HUES64 (cell line): ENCODE results near the gene DNASE1.
A peak's percentile ranks its signal among the peaks of the same experiment; 100 is the strongest.

Experiments used
- H3K27ac ChIP-seq: 2 replicates; pipeline ENCODE4 v1.7.0; 2013; ENCODE audit warnings: low read depth, low read length, inconsistent platforms
- H3K27me3 ChIP-seq: 2 replicates; pipeline ENCODE4 v1.6.1; 2013; ENCODE audit warnings: mild to moderate bottlenecking, low read length; ENCODE audit not compliant: insufficient read depth
- H3K36me3 ChIP-seq: 2 replicates; pipeline ENCODE4 v1.6.1; 2013; ENCODE audit warnings: mild to moderate bottlenecking, low read length; ENCODE audit not compliant: insufficient read depth
- H3K4me1 ChIP-seq: 2 replicates; pipeline ENCODE4 v1.6.1; 2013; ENCODE audit warnings: mild to moderate bottlenecking, low read length, moderate library complexity; ENCODE audit not compliant: insufficient read depth
- H3K4me3 ChIP-seq: 2 replicates; pipeline ENCODE4 v1.5.1; 2013; ENCODE audit warnings: mild to moderate bottlenecking, low read length, moderate library complexity
- H3K9ac ChIP-seq: 2 replicates; pipeline ENCODE4 v1.6.1; 2013; ENCODE audit warnings: mild to moderate bottlenecking, low read depth, low read length
- H3K9me3 ChIP-seq: 2 replicates; pipeline ENCODE4 v1.6.1; 2013; ENCODE audit warnings: low read depth, low read length; ENCODE audit not compliant: insufficient read depth
- WGBS: fragments of 150-250, 120-280 bp; methylation state at CpG from one replicate; pipeline ENCODE4 v1.1.7; 2013; ENCODE audit warnings: missing lambda C conversion rate; 5-methylcytosine and 5-hydroxymethylcytosine counted together

Gene DNASE1

DNA sequence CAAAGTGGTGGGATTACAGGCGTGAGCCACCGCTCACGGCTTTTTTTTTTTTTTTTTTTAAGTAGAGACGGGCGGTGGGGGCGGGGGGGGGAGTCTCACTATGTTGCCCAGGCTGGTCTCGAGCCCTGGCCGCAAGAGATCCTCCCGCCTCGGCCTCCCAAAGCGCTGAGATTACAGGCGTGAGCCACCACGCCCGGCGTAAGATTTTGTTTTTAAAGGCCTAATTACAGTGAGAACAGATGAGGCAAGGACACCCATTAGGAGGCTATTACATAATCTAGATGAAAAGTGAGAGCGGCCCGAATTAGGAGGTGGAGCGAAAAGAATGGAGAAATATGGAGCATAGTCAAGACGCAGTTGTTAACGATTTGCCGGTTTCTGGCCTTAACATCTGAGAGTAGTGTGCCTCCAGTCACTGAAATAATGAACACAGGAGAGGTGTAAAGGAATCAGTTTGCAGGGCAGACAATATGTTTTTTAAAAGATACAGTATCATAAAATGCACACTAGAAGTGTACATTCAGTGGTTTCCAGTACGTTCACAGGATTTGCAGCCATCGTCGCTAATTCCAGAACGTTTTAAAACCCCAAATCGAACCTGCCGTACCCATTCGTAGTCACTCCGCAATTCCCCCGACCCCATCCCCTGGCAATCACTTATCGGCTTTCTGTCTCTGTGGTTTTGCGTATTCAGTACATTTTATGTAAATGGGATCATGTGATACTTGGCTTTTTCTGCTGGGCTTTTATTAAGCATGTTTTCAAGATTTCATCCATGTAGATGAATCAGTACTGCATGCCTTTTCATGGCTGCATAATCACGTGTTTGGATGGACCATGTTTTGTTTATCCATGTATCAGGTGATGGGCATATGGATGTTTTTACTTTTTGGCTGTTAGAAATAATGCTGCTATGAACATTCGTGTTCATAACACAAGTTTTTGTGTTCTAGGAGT lies 41.7 kb upstream of the DNASE1 start:
- Histone ChIP-seq H3K27me3 (no peaks in the 10 kb centered on the region), H3K9ac (0 out of 2 replicates have a peak overlapping the region, but pooled peaks have one; percentile 85), H3K4me1 (peaks cover 9% of the 10 kb centered on the region; the same call in 1 of the 2 replicates), H3K9me3 (no peaks in the 10 kb centered on the region), H3K36me3 (peaks cover 10% of the 10 kb centered on the region), H3K27ac (no peak overlapping the region), H3K4me3 (peak overlapping the region; percentile 100)
- 80% methylated on average over 34 of the region's 34 CpGs for WGBS

- H3K9ac ChIP-seq, result no peak overlapping the region
- H3K4me1 ChIP-seq, result no peaks in the 10 kb centered on the region
- H3K9me3 ChIP-seq, result no peaks in the 10 kb centered on the region
- no peak overlapping the region for H3K27ac ChIP-seq
- no peaks in the 10 kb centered on the region for H3K27me3 ChIP-seq
- WGBS, result 94% methylated on average over 3 of the region's 3 CpGs
- 0 out of 2 replicates have a peak, but pooled peaks cover 3% of the 10 kb centered on the region for H3K36me3 ChIP-seq
- H3K4me3 ChIP-seq, result no peak overlapping the region
Observed at GRCh38 chr16:3618769-3619141, 35.7 kb upstream of the DNASE1 start.

DNA sequence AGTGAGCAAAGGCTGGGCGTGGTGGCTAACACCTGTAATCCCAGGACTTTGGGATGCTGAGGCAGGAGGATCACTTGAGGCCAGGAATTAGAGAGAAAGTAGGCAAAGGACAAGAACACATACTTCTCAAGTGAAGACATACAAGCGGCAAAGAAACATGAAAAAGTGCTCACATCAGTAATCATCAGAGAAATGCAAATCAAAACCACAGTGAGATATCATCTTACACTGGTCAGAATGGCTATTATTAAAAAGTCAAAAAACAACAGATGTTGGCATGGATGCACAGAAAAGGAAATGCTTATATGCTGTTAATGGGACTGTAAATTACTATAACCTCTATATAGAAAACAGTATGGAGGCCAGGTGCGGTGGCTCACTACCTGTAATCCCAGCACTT lies 30.8 kb upstream of the DNASE1 start:
- H3K9ac ChIP-seq, result no peak overlapping the region
- H3K4me1 ChIP-seq, result peaks cover 7% of the 10 kb centered on the region
- no peaks in the 10 kb centered on the region for H3K36me3 ChIP-seq
- H3K4me3 ChIP-seq, result no peak overlapping the region
- no peak overlapping the region for H3K27ac ChIP-seq
- H3K9me3 ChIP-seq, result no peaks in the 10 kb centered on the region
- whole genome bisulfite sequencing, result 93% methylated on average over 3 of the region's 3 CpGs
- H3K27me3 ChIP-seq, result no peaks in the 10 kb centered on the region

- Histone ChIP-seq H3K9ac (no peak overlapping the region), H3K9me3 (no peaks in the 10 kb centered on the region), H3K27ac (no peak overlapping the region)
Observed at GRCh38 chr16:3625331-3625730, 29.2 kb upstream of the DNASE1 start.

DNA sequence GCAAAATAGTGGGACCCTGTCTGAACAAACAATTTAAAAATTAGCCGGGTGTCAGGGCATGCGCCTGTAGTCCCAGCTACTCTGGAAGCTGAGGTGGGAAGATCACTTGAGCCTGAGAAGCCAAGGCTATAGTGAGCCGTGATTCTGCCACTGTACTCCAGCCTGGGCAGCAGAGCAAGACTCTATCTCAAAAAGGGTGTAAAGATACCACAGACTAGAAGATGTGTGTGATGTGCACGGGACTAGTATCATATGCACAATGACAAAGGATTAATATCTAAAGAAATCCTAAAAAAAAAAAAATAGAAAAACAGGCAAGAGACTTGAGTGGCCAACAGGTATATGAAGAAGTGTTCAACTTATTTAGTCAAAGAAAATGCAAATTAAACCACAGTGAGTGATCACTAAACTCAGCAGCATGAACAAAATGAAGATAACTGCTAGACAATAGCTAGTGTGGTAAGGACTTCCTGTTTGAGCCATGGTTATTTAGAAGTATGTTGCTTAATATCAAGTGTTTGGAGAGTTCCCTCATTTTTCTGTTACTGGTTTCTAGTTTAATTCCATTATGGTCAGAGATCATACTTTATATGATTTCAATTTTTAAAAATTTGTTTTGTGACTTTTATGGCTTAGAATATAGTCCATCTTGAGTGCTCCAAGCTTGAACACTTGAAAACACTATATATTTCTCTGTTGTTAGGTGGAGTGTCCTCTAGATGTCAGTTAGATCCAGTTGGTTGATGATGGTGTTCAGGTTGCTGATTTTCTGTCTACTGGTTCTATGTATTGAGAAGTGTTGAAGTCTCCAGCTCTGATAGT lies 28.4 kb upstream of the DNASE1 start:
- H3K27ac ChIP-seq, result no peak overlapping the region
- H3K27me3 ChIP-seq, result no peaks in the 10 kb centered on the region
- H3K4me1 ChIP-seq, result peaks cover 7% of the 10 kb centered on the region
- no peaks in the 10 kb centered on the region for H3K9me3 ChIP-seq
- no peak overlapping the region for H3K9ac ChIP-seq
- no peaks in the 10 kb centered on the region for H3K36me3 ChIP-seq
- 92% methylated on average over 3 of the region's 4 CpGs for WGBS
- no peak overlapping the region for H3K4me3 ChIP-seq

More at GRCh38 chr16:3625331-3625730, 29.2 kb upstream of the DNASE1 start:
- peaks cover 7% of the 10 kb centered on the region for H3K4me1 ChIP-seq
- H3K27me3 ChIP-seq, result no peaks in the 10 kb centered on the region
- 95% methylated on average over 5 of the region's 5 CpGs for WGBS
- no peaks in the 10 kb centered on the region for H3K36me3 ChIP-seq
- no peak overlapping the region for H3K4me3 ChIP-seq

DNA sequence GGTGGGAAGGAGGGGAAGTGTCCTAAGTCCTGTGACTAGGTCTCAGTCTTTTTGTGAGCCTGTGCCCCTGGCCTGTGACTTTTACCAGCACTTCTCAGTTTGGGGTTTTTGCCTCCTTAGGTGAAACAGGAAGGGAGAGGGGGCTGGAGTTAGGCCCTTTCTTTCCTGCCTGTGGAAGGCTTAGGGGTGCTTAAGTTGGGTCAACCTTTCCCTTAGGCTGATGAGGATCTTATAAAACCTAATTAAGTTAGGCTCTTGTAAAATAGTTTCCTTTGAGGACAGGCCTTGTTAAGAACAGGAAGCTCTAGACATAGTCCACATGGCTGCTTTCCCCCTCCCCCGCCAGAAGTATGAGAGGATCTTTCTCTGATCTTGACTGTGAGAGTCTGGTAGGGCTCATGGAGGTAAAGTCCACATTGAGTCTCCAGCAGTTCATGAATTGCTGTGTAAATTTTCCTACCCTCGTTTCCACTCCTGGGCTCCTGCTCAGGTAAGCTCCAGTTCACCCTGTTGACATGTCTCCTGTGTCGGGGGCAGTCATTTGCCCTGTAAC lies 17.0 kb upstream of the DNASE1 start:
- H3K27me3 ChIP-seq, result no peaks in the 10 kb centered on the region
- H3K4me1 ChIP-seq, result peaks cover 27% of the 10 kb centered on the region
- no peaks in the 10 kb centered on the region for H3K9me3 ChIP-seq
- peak overlapping the region; percentile 63 for H3K27ac ChIP-seq
- H3K9ac ChIP-seq, result peak overlapping the region; percentile 26; the same call in 1 of the 2 replicates
- WGBS, result 76% methylated on average over 3 of the region's 3 CpGs
- no peak overlapping the region for H3K4me3 ChIP-seq
- H3K36me3 ChIP-seq, result no peaks in the 10 kb centered on the region

DNA sequence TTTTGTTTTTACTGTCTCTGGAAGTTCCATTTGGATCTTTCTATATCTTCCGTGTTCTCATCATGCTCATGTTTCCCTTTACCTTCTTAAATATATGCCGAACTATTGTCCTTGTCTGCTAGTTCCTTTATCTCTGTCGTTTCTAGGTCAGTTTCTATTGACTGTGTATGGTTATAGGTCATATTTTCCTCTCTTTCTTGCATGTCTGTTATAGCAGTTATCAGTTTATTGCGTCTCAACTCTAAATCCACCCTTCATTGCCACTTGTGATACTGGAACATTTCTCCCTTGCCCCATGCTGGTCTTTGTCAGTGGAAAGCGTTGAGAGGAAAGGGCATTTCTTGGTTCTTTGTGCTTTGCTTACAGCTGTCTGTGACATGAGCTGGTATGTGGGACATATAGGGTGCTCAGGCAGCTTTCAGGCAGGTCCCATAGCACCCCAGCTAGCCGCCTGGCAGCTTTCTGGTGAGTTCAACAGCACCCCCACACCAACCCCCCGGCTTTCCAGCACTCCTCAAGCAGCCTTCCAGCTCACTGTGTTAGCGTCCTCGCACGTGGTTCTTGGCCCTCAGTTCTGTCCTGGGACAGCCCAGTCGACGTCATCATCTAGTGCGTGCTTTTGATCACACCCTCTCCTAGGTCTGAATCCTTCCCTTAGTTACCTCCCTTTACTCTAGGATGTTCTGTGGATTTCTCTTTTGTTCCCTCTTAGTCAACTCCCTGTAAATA lies 15.4 kb upstream of the DNASE1 start:
- Histone ChIP-seq H3K9me3 (no peaks in the 10 kb centered on the region), H3K27ac (peak overlapping the region; percentile 47; the same call in 1 of the 2 replicates), H3K36me3 (no peaks in the 10 kb centered on the region), H3K27me3 (no peaks in the 10 kb centered on the region), H3K9ac (no peak overlapping the region), H3K4me3 (no peak overlapping the region), H3K4me1 (peaks cover 32% of the 10 kb centered on the region)
- WGBS, result 85% methylated on average over 12 of the region's 13 CpGs

DNA sequence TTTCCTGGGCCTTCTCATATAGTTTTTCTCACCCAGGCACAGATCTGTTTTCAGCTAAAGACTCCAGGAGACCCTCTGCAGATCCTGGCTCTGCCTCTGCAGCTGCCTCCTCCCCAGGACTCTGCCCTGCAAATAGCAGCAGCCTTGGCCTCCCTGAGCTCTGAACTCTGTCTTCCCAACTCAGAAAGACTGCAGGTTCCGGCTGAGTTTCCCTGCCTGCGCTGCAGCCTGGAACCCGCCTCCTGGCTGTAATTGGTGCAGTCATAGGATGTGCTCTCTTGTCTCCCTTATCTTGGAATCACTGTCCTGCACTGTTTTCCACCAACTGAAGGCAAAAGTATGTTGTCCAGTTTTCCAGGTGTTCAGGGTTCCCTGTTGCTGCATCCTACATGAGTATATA lies 14.3 kb upstream of the DNASE1 start:
- Histone ChIP-seq H3K27ac (no peak overlapping the region; the same call in 1 of the 2 replicates), H3K9me3 (no peaks in the 10 kb centered on the region), H3K27me3 (no peaks in the 10 kb centered on the region), H3K4me3 (no peak overlapping the region), H3K36me3 (no peaks in the 10 kb centered on the region), H3K9ac (no peak overlapping the region), H3K4me1 (peaks cover 38% of the 10 kb centered on the region)
- 85% methylated on average over 3 of the region's 3 CpGs for WGBS

GRCh38 chr16:3640632-3641501 lies 13.6 kb upstream of the DNASE1 start:
- no peak overlapping the region for H3K27ac ChIP-seq

More at GRCh38 chr16:3640632-3641501, 13.6 kb upstream of the DNASE1 start:
- Histone ChIP-seq H3K9ac (no peak overlapping the region), H3K27me3 (no peaks in the 10 kb centered on the region), H3K36me3 (no peaks in the 10 kb centered on the region), H3K4me3 (no peak overlapping the region), H3K9me3 (no peaks in the 10 kb centered on the region), H3K4me1 (peaks cover 43% of the 10 kb centered on the region)
- 90% methylated on average over 17 of the region's 17 CpGs for WGBS
